B cell (primary cell): ENCODE results near the gene FAM107B. TPM values are rescaled to one million over a fixed set of nuclear protein-coding genes. Genes with fewer than 3 reads are reported as not detected.

ENCODE experiments used
- ATAC-seq: fragments of 200-7000 bp; cut with Tn5 transposase; one replicate; pipeline ENCODE4 v1.10.0; 2021; ENCODE audit warnings: low read depth, mild to moderate bottlenecking, moderate number of reproducible peaks, moderate library complexity
- CTCF ChIA-PET: fragments of 350-600 bp; sonication (Branson Sonifier 250); formaldehyde crosslinking; loops from one replicate; lab custom pipeline; 2021; ENCODE audit warnings: antibody characterized with exemption, inconsistent platforms; lab: Charles Lee
- POLR2A ChIA-PET: fragments of 350-600 bp; sonication (Branson Sonifier 250); formaldehyde crosslinking; loops from one replicate; lab custom pipeline; 2021; ENCODE audit warnings: antibody characterized with exemption; lab: Charles Lee
- DNase-seq: peaks from one replicate; pipeline ENCODE4 v3.0.0; 2013
- H2AFZ ChIP-seq: 2 replicates; pipeline ENCODE4 v1.6.1; 2012; ENCODE audit warnings: mild to moderate bottlenecking, low read depth, low read length; ENCODE audit not compliant: insufficient read depth, poor library complexity, severe bottlenecking
- H3K27ac ChIP-seq, 2 donors: 1 replicate in 1 of 2; 2 replicates in 1 of 2; pipeline ENCODE4 v1.5.1; 2012 to 2013; ENCODE audit warnings: low read length in 2 of 2, mild to moderate bottlenecking in 2 of 2, moderate library complexity in 1 of 2
- H3K27me3 ChIP-seq, 4 experiments: fragments of 200-600 bp in 1 of 4; sonication (generic) in 1 of 4; replicated peaks in 1 of 4; 1 replicate in 2 of 4; 2 replicates in 2 of 4; pipeline versions ENCODE4 v1.6.1 to v1.7.0; 2013 to 2016; ENCODE audit warnings: low read length in 3 of 4, mild to moderate bottlenecking in 2 of 4, mixed read lengths in 1 of 4, moderate library complexity in 1 of 4; ENCODE audit not compliant: insufficient read depth in 4 of 4, control insufficient read depth in 3 of 4; ENCODE audit errors: control extremely low read depth in 1 of 4
- H3K36me3 ChIP-seq, 2 experiments: replicated peaks in 1 of 2; 1 replicate in 1 of 2; 2 replicates in 1 of 2; pipeline versions ENCODE4 v1.6.1 to v1.7.1; 2013; ENCODE audit warnings: low read length in 1 of 2; ENCODE audit not compliant: insufficient read depth in 2 of 2, control insufficient read depth in 1 of 2; ENCODE audit errors: control extremely low read depth in 1 of 2, extremely low read depth in 1 of 2
- H3K4me1 ChIP-seq, 2 donors: fragments of 200-600 bp in 1 of 2; sonication (generic) in 1 of 2; 1 replicate in 1 of 2; 2 replicates in 1 of 2; pipeline versions ENCODE4 v1.5.1 to v1.6.1; 2013 to 2017; ENCODE audit warnings: low read length in 2 of 2; ENCODE audit not compliant: control insufficient read depth in 2 of 2, insufficient read depth in 2 of 2
- H3K4me2 ChIP-seq: replicated peaks from 2 replicates; pipeline ENCODE3; 2012; ENCODE audit warnings: mild to moderate bottlenecking, low read depth, low read length; ENCODE audit not compliant: poor library complexity, severe bottlenecking
- H3K4me3 ChIP-seq, 5 experiments: fragments of 200-600 bp in 1 of 5; sonication (generic) in 1 of 5; 1 replicate in 3 of 5; 2 replicates in 2 of 5; pipeline versions ENCODE4 v1.5.1 to v1.7.0; 2011 to 2016; ENCODE audit warnings: low read length in 4 of 5, mild to moderate bottlenecking in 4 of 5, low read depth in 2 of 5, control low read depth in 1 of 5, moderate library complexity in 1 of 5; ENCODE audit not compliant: insufficient read depth in 1 of 5; ENCODE audit errors: control extremely low read depth in 1 of 5, extremely low read depth in 1 of 5
- H3K79me2 ChIP-seq: fragments of 200-600 bp; sonication (generic); one replicate; pipeline ENCODE4 v1.6.0; 2016; ENCODE audit warnings: low read length; ENCODE audit not compliant: control insufficient read depth, insufficient read depth
- H3K9ac ChIP-seq: fragments of 200-600 bp; sonication (generic); 2 replicates; pipeline ENCODE4 v1.6.1; 2017; ENCODE audit warnings: mild to moderate bottlenecking, low read length, moderate library complexity
- H3K9me3 ChIP-seq, 3 donors: one replicate each; pipeline versions ENCODE4 v1.6.1 to v1.7.1; 2013; ENCODE audit warnings: low read length in 2 of 3; ENCODE audit not compliant: control insufficient read depth in 2 of 3, insufficient read depth in 1 of 3; ENCODE audit errors: control extremely low read depth in 1 of 3
- H4K20me1 ChIP-seq: 2 replicates; pipeline ENCODE4 v1.6.0; 2012; ENCODE audit warnings: mild to moderate bottlenecking, low read length; ENCODE audit not compliant: insufficient read depth, control insufficient read depth, poor library complexity, severe bottlenecking
- H3K27ac Mint-ChIP-seq: one replicate; pipeline ENCODE4 v1.8.0; 2021; ENCODE audit warnings: mixed read lengths
- H3K27me3 Mint-ChIP-seq: one replicate; pipeline ENCODE4 v1.8.0; 2021; ENCODE audit warnings: mixed read lengths
- H3K4me1 Mint-ChIP-seq: one replicate; pipeline ENCODE4 v1.8.0; 2021; ENCODE audit warnings: mixed read lengths
- H3K4me3 Mint-ChIP-seq: one replicate; pipeline ENCODE4 v1.8.0; 2021; ENCODE audit warnings: mixed read lengths
- H3K9me3 Mint-ChIP-seq: one replicate; pipeline ENCODE4 v1.8.0; 2022; ENCODE audit warnings: mixed read lengths; ENCODE audit not compliant: insufficient read depth
- CTCF ChIP-seq: fragments of 200-600 bp; IDR thresholded peaks from one replicate; pipeline ENCODE4 v1.8.0; 2022; ENCODE audit warnings: antibody characterized with exemption, mild to moderate bottlenecking
- EZH2 ChIP-seq: IDR thresholded peaks from 2 replicates; pipeline ENCODE4 v1.6.1; 2012; ENCODE audit warnings: borderline replicate concordance, low read depth, mild to moderate bottlenecking, moderate library complexity, low read length; ENCODE audit not compliant: insufficient read depth, poor library complexity, severe bottlenecking
- WGBS: methylation state at CpG from one replicate; pipeline ENCODE4 v1.1.5; 2013; ENCODE audit warnings: missing lambda C conversion rate; ENCODE audit not compliant: insufficient coverage; 5-methylcytosine and 5-hydroxymethylcytosine counted together
- intact Hi-C: fragments of 100-400 bp; cut with micrococcal nuclease; formaldehyde crosslinking; loops from one replicate; pipeline ENCODE4 v1.10.0; 2022
- polyA plus RNA-seq: library from polyadenylated mRNA; depleted of rRNA; stranded (reverse); fragments of >200 nt; gene quantifications from 2 replicates; pipeline ENCODE4 v1.2.3, GENCODE V29; 2012
- total RNA-seq, 2 donors: library from RNA; stranded (reverse); fragments of 120-200 nt in 1 of 2; gene quantifications; 1 replicate in 1 of 2; 2 replicates in 1 of 2; pipeline versions ENCODE4 v1.2.3 to v1.2.4, GENCODE V29; 2013 to 2022

The FAM107B gene
- total and polyA plus RNA-seq, 2 donors (not counting 1 experiment from before 2014, with no cell fraction given) = 31.9 to 318 TPM

- ChIA-PET CTCF (no interaction called here), POLR2A (no interaction called here)
- no peak overlapping the region for H3K27ac Mint-ChIP-seq
- no peaks in the 10 kb centered on the region for H3K9me3 Mint-ChIP-seq
- Histone ChIP-seq H3K27ac (no peak overlapping the region), H3K79me2 (no peaks in the 10 kb centered on the region), H3K4me1 (no peaks in the 10 kb centered on the region), H3K9ac (no peak overlapping the region), H3K4me2 (no peak overlapping the region), H2AFZ (no peak overlapping the region), H4K20me1 (no peaks in the 10 kb centered on the region), H3K27me3 (no peaks in the 10 kb centered on the region), H3K36me3 (no peaks in the 10 kb centered on the region), H3K4me3 (no peak overlapping the region), H3K9me3 (no peaks in the 10 kb centered on the region)
- no peak overlapping the region for H3K4me3 Mint-ChIP-seq
- ATAC-seq = no peak
- no peaks in the 10 kb centered on the region for H3K27me3 Mint-ChIP-seq
- WGBS = no CpG with 5 or more reads among the region's 3 CpGs
- no peak for TF ChIP-seq EZH2
- no peak for TF ChIP-seq CTCF
- intact Hi-C loops = no loop called here
- DNase-seq = no peak
- H3K4me1 Mint-ChIP-seq = peaks cover 2% of the 10 kb centered on the region
Observed at GRCh38 chr10:14775656-14776055, 959 bp upstream of the FAM107B start.

GRCh38 chr10:14774214-14774580 is 500 bp downstream of the FAM107B start:
- H3K27me3 Mint-ChIP-seq = no peaks in the 10 kb centered on the region
- Histone ChIP-seq H3K27ac (no peak overlapping the region), H3K79me2 (no peaks in the 10 kb centered on the region), H3K36me3 (no peaks in the 10 kb centered on the region), H3K9ac (no peak overlapping the region), H3K4me3 (no peak overlapping the region), H3K9me3 (no peaks in the 10 kb centered on the region), H2AFZ (no peak overlapping the region), H3K4me2 (no peak overlapping the region), H4K20me1 (no peaks in the 10 kb centered on the region), H3K4me1 (no peaks in the 10 kb centered on the region), H3K27me3 (no peaks in the 10 kb centered on the region)
- WGBS = 96% methylated on average over 22 of the region's 22 CpGs
- H3K27ac Mint-ChIP-seq = no peak overlapping the region
- ChIA-PET CTCF (no interaction called here), POLR2A (no interaction called here)
- TF ChIP-seq CTCF (no peak), EZH2 (no peak)
- intact Hi-C loops = no loop called here
- no peaks in the 10 kb centered on the region for H3K9me3 Mint-ChIP-seq
- peaks cover 2% of the 10 kb centered on the region for H3K4me1 Mint-ChIP-seq
- DNase-seq (no peak), ATAC-seq (no peak)
- H3K4me3 Mint-ChIP-seq = no peak overlapping the region
